ENCODE data around the gene GUCA1C.

Gene GUCA1C, protein sequence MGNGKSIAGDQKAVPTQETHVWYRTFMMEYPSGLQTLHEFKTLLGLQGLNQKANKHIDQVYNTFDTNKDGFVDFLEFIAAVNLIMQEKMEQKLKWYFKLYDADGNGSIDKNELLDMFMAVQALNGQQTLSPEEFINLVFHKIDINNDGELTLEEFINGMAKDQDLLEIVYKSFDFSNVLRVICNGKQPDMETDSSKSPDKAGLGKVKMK

DNA sequence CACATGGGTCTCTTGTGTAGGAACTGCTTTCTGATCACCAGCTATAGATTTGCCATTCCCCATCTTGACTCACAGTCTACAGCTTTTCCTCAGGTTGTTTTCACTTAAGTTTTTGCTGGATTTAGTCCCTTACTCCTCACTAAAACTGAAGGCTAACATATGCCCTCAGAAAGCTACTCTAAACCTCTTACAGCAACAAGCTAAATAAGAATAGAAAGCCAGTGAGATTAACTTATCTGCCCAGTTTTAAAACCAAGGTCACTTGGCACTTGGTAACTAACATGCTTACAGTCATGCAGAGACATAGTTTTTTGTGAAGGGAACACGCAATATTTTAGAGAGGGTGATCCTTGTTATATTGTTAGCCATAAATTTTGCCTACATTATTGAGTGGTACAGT lies at the start of gene GUCA1C:
TSS of gene GUCA1C (minus strand) at position 180 of the 400 bp plus-strand sequence. CDS start at position 63, 117 bp downstream.
- DNase-seq = no peak

- DNase-seq = no peak
These were observed 44.8 kb upstream of the GUCA1C start for GRCh38 chr3:108998436-108998835.

DNA sequence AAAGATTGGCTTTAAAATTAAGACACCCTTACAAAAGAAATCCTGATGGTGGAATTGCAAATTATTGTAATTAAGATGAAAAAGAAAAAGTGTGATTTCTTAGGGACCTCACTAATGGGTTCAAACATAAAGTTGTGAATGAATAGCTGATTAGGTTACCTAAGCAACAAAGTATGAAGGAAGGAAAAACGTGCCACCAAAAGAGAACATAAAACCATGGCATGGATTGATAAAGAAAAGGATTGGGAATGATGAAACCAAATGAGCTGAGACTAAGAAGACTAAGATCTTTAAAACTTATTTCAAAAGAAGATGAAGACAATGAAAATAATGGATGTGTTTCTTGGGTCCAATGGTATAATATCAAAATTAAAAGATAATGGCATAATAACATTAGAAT lies 32.2 kb upstream of the GUCA1C start:
- DNase-seq = no peak

GRCh38 chr3:108983051-108983450 lies 29.4 kb upstream of the GUCA1C start:
- DNase-seq = no peak

DNA sequence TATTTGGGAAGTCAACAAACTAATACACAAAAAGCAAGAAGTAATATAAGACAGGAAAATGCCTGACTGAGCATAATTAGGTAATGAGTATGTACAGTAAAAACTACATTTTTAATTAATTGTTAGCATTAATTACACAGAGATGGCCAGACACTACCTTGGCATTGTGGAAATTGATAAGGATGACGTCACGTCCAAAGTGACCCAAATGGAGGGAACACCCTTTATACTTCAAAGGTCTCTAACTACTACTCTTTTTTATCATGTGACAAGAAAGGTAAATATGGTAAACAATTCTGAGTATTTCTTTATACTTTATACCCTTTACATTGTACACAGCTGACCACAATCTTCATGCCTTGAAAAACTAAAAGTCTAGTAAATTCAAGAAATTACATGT lies 22.4 kb upstream of the GUCA1C start:
- DNase-seq = no peak

DNA sequence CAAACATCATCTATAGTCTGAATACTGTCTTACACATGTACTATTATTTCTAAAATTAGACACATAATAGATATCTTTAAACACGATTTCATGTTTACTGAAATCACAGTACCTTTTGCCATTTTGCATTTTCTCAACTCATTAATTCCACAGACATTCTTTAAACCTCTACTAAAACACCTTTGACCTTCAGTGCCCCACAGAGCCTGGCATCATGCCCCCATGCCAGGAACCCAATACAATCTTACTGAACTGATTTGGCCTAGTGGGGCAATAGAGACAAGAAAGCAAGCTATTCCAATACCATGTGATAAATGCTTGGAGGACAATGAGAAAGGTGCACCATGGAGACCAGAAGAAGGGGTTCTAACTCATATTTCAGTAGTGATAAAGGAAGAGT lies 19.3 kb upstream of the GUCA1C start:
- DNase-seq = no peak

DNA sequence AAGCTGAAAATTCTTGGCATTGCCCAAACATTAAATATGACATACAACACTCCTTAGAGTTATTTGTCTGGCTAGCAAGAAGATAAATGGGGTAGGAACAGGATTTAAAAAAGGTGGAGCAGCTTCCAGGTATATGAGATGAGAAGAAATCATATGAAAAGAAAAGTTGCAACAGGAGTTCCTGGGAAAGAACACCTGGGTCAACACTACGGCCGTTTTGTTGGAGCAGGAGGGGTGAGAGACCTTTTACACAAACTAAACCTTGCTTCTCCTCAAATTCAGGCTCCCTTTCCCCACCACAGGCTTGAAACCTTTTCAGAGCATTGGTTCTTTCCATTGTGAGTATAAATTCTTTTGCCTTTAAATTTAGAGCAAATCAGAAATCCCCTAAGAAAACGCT lies 18.8 kb upstream of the GUCA1C start:
- no peak for DNase-seq

GRCh38 chr3:108970561-108970960 lies 16.9 kb upstream of the GUCA1C start:
- no peak for DNase-seq

DNA sequence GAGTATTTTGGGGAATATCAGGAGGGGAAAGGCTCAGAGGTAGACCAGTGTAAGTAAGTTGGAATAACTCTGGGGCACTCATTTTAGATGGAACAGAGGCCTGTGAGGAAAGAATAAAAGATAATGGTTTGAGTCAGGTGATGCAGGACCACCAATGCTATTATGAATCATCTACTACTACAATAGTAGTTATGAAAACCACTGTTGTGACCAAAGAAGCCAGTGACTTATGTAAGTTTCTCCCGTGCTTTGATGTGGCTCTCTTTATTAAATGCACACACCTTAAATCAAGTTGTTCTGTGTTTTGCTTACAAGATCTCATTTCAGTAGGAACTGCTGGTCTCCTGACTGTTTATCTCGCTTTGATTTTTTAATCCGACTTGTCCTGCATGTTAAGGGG lies 13.1 kb upstream of the GUCA1C start:
- DNase-seq = no peak

DNA sequence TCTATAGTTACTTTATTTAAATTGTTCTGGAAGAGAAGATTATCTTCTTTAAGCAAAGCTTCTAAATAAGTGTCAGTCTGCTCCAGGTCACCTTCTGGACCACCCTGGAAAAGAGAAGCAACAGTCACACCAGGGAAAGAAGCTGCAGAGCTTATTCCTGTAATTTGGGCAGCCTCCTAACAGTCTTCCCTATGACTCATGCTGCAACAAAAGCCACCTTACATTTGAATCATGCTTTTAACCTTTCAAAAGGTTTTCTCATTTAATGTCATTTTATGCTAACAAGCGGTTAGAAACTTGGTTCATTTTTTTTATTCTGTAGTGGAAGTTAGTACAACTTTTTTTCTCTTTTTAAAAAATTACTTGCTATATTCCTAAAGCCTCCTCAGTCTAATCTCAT lies 5.3 kb upstream of the GUCA1C start:
- DNase-seq = no peak

DNA sequence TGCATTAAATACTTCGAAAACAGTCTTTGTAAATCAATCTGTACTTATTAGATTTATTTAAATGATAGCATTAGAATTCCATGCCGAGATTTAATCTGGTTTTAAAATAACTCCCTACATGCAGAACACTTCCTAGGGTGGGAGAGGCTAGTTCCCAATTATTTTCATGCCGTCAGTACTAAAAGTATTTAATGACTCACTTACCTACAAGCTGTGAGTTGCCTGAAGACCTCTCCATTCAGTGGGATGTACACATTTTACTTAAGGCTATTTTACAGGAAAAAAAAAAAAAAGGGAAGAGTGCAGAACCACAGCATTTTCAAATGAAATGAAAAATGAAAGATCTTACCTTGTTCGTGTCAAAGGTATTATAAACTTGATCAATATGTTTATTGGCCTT lies 469 bp downstream of the GUCA1C start:
- DNase-seq = no peak

GRCh38 chr3:108951820-108952501 lies 1.7 kb downstream of the GUCA1C start:
- DNase-seq = no peak

DNA sequence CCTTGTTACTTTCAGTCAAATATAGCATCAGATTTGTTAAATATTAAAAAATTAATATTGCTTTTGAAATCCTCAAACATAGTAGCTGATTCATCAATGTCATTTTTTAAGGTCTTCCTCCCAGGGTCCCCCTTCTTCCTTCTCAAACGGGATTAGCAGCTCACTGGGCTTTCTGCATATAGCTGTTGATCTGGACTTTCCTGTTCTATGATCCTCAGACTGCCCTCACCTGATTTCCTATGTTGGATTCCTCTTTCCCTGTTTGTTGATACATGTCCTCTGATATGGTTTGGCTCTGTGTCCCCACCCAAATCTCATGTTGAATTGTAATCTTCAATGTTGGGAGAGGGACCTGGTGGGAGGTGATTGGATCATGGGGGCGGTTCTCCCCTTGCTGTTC lies 5.8 kb downstream of the GUCA1C start:
- DNase-seq = no peak

- no peak for DNase-seq
These were observed 7.1 kb downstream of the GUCA1C start for GRCh38 chr3:108946292-108947285.

DNA sequence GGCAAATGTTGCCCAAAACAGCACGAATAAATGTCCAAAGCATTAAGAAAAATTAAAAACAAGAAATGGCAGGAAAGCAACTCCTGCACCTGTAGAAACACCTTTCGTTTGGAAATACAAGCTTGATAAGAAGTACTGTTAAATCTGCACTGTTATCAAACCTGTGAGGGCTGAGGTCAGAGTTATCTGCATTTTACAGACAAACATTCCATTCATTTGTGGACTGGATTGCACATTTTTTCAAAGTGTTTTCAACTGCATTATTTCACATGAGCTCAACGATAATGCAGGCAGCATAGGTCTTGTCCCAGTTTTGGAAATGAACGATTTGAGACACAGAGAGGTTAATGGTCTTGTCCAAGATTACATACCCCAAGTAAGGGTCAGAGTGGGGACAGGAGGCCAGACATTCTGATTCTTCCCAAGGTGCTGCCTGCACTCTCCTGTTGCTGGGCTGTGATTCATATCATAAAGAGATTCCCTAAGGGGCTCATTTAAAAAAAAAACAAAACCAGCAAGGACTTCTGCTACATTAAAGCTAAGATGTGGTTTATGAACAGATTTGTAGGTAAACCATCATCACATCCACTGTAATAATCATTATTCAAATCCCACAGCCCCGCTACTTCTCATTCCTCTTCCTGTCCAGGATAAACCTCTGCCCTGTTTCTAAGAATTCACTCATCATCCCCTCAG lies 13.0 kb downstream of the GUCA1C start:
- no peak for DNase-seq

DNA sequence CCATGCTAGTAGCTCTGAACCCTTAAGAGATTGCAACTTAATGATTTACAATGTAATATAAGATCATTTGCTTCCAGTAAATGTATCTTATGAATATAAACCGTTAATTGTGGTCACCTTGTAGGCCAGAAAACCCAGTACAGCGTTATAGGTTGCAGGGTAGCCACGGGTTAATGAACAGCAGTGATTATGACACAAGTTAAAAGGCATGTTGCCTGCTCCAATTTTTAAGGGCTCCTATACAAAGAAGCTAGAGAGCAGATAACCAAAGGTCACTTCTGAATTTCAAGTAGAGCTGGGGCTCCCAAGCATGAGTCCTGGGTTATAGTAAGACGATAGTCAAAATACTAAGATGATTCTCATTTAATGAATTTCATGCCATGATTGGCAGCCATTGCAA lies 13.5 kb downstream of the GUCA1C start:
- no peak for DNase-seq

- DNase-seq = no peak
These were observed 16.6 kb downstream of the GUCA1C start for GRCh38 chr3:108936924-108937689.

- no peak for DNase-seq
These were observed 22.6 kb downstream of the GUCA1C start for GRCh38 chr3:108931035-108931434.

- no peak for DNase-seq
These were observed 34.8 kb downstream of the GUCA1C start for GRCh38 chr3:108918866-108919265.

GRCh38 chr3:108914774-108915641 lies 38.7 kb downstream of the GUCA1C start:
- peak; percentile 71 for DNase-seq

GRCh38 chr3:108909799-108910198 lies 43.9 kb downstream of the GUCA1C start:
- no peak for DNase-seq
